KOPT-K1 (cell line): Measurements from ENCODE around the gene OR8S1.
"Not testable (repeated sequence)": the region's sequence is repeated elsewhere in the genome, so short reads cannot be mapped to it uniquely, and the experiment has no call there.

ENCODE experiments used
- H3K27ac ChIP-seq: fragments of 200-600 bp; sonication (generic); 2 replicates; pipeline ENCODE4 v1.5.1; 2016; ENCODE audit warnings: antibody characterized with exemption, mild to moderate bottlenecking, low read depth, low read length; ENCODE audit not compliant: poor library complexity, severe bottlenecking
- H3K36me3 ChIP-seq: fragments of 200-600 bp; sonication (generic); 2 replicates; pipeline ENCODE4 v1.5.1; 2017; ENCODE audit warnings: antibody characterized with exemption, mild to moderate bottlenecking, low read length, moderate library complexity; ENCODE audit not compliant: insufficient read depth
- H3K9me3 ChIP-seq: fragments of 200-600 bp; sonication (generic); 2 replicates; pipeline ENCODE4 v1.5.1; 2017; ENCODE audit warnings: antibody characterized with exemption, low read length, mild to moderate bottlenecking; ENCODE audit not compliant: insufficient read depth, poor library complexity, severe bottlenecking

OR8S1 gene

DNA sequence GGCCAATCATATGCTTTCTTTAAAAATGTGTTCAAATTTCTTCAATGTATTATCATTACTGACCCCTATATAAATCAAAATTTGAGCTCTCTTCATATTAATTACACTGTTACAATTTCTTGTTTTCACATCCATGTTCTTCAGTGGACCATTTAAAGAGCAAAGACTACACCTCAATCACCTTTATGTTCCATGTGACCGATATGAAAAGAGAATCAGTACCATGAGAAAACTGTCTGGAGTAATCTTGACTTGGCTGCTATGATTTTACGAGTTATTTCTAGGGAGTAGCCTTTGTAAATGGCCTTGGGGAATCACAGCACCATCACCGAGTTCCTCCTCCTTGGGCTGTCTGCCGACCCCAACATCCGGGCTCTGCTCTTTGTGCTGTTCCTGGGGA is at the start of gene OR8S1:
TSS of gene OR8S1 (plus strand) at position 301 of the 400 bp plus-strand sequence. CDS start at position 301, 0 bp downstream.
- Histone ChIP-seq H3K36me3 (no peaks in the 10 kb centered on the region), H3K27ac (no peak within 1 kb of the TSS)

GRCh38 chr12:48482198-48482597 is 43.2 kb upstream of the OR8S1 start, which contains the start of gene C12orf54:
C12orf54 (plus strand) TSS chr12:48482498; CDS start chr12:48483297, 799 bp downstream.
- no peaks in the 10 kb centered on the region for H3K9me3 ChIP-seq
- H3K27ac ChIP-seq = no peak within 1 kb of the TSS
- no peaks in the 10 kb centered on the region for H3K36me3 ChIP-seq

More for the DNA sequence above, at the start of gene OR8S1:
- no peaks in the 10 kb centered on the region for H3K9me3 ChIP-seq

- Histone ChIP-seq H3K9me3 (no peaks in the 10 kb centered on the region), H3K36me3 (no peaks in the 10 kb centered on the region)
These were observed 42.5 kb upstream of the OR8S1 start for GRCh38 chr12:48482930-48483329.

GRCh38 chr12:48486261-48486660 is 39.2 kb upstream of the OR8S1 start:
- Histone ChIP-seq H3K36me3 (no peaks in the 10 kb centered on the region), H3K27ac (no peak overlapping the region), H3K9me3 (no peaks in the 10 kb centered on the region)

More at GRCh38 chr12:48482930-48483329, 42.5 kb upstream of the OR8S1 start:
- H3K27ac ChIP-seq = no peak overlapping the region

GRCh38 chr12:48486679-48487078 is 38.8 kb upstream of the OR8S1 start:
- no peak overlapping the region for H3K27ac ChIP-seq
- H3K9me3 ChIP-seq = no peaks in the 10 kb centered on the region
- no peaks in the 10 kb centered on the region for H3K36me3 ChIP-seq

DNA sequence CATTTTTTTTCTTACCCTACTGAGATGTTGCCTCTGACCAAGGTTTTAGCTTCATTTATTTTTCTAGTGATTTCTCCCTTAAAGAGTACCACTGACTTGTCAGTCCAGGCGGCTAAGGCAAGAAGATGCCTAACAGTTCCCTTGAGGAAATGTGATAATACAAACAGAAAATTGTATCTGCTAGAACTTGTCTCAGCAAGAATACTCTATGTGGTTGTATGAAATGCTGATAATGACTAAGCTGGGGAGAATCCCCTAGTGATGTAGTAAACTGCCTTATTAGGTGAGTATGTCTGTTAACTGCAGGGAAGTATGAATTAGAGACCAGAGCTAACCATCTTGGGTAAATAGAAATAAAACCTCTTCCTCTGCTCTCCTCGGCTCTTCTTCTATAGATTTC is 36.4 kb upstream of the OR8S1 start:
- Histone ChIP-seq H3K36me3 (no peaks in the 10 kb centered on the region), H3K27ac (no peak overlapping the region), H3K9me3 (no peaks in the 10 kb centered on the region)

GRCh38 chr12:48489456-48489855 is 36.0 kb upstream of the OR8S1 start:
- not testable (repeated sequence) for H3K36me3 ChIP-seq, H3K9me3 ChIP-seq, H3K27ac ChIP-seq

DNA sequence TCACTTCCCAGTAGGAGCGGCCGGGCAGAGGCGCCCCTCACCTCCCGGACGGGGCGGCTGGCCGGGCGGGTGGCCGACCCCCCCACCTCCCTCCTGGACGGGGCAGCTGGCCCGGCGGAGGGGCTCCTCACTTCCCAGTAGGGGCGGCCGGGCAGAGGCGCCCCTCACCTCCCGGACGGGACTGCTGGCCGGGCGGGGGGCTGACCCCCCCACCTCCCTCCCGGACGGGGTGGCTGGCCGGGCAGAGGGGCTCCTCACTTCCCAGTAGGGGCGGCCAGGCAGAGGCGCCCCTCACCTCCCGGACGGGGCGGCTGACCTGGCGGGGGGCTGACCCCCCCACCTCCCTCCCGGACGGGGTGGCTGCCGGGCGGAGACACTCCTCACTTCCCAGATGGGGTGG is 25.2 kb upstream of the OR8S1 start:
- not testable (repeated sequence) for H3K9me3 ChIP-seq, H3K36me3 ChIP-seq, H3K27ac ChIP-seq

DNA sequence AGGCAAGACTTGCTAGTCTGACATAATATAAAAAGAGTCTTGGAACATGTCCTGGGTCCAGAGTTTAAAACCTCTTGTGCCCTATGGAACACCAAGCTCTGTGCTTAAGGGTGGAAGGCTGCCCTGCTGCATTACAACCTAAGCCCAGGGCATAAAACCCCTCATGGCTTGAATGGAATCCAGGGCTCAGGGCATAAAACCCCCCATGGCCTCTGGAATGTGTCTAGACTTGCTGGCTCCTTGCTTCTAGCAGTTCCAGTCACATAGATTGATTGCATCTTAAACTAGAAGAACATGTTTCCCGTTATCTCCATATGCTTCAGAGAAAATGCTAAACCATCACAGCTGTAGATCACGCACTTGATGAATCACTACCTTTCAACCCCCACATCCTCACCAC is 18.6 kb upstream of the OR8S1 start:
- H3K36me3 ChIP-seq, H3K27ac ChIP-seq: not testable (repeated sequence)
- H3K9me3 ChIP-seq = peaks cover 13% of the 10 kb centered on the region

DNA sequence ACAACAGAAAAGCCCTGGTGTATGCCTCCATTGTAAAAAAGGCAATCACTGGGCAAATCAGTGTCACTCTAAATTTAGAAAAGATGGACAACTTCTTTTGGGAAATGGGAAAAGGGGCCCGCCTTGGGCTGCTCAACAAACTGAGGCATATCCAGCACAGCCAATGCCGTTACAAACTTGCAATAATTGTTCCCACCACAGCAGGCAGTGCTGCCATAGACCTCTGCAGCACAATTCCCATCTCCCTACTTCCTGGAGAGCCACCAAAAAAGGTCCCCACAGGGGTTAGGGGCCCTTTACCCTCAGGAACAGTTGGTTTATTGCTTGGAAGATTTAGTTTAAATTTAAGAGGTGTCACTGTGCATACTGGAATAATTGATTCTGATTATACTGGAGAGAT is 16.4 kb upstream of the OR8S1 start:
- Histone ChIP-seq H3K9me3 (peaks cover 13% of the 10 kb centered on the region), H3K27ac (no peak overlapping the region)

DNA sequence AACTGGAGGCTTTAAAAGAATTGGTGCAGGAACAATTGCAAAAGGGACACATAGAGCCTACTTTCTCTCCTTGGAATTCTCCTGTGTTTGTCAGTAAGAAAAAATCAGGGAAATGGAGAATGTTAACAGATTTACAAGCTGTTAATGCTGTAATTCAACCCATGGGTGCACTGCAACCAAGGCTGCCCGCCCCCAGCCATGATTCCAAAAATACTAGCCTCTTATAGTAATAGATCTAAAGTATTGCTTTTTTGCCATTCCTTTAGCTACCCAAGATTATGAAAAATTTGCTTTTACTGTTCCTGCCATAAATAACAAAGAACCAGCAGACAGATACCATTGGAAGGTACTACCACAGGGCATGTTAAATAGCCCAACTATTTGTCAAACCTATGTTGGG is 15.3 kb upstream of the OR8S1 start:
- H3K36me3 ChIP-seq = no peaks in the 10 kb centered on the region

More for the DNA sequence above, 16.4 kb upstream of the OR8S1 start:
- no peaks in the 10 kb centered on the region for H3K36me3 ChIP-seq

GRCh38 chr12:48512855-48513254 is 12.6 kb upstream of the OR8S1 start:
- Histone ChIP-seq H3K36me3 (no peaks in the 10 kb centered on the region), H3K9me3 (peaks cover 13% of the 10 kb centered on the region), H3K27ac (no peak overlapping the region)

More for the DNA sequence above, 15.3 kb upstream of the OR8S1 start:
- H3K27ac ChIP-seq = no peak overlapping the region
- H3K9me3 ChIP-seq = peaks cover 13% of the 10 kb centered on the region

DNA sequence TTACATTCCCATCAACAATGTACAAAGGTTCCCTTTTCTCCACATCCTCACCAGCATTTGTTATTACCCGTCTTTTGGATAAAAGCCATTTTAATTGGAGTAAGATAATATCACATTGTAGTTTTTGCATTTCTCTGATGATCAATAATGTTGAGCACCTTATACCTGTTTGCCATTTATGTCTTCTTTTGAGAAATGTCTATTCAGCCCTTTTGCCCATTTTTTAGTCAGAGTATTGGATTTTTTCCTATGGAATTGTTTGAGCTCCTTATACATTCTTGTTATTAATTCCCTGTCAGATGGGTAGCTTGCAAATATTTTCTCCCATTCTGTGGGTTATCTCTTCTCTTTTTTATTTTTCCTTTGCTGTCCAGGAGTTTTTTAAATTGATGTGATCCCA is 10.7 kb upstream of the OR8S1 start:
- H3K9me3 ChIP-seq = peaks cover 13% of the 10 kb centered on the region
- H3K36me3 ChIP-seq = no peaks in the 10 kb centered on the region
- no peak overlapping the region for H3K27ac ChIP-seq

DNA sequence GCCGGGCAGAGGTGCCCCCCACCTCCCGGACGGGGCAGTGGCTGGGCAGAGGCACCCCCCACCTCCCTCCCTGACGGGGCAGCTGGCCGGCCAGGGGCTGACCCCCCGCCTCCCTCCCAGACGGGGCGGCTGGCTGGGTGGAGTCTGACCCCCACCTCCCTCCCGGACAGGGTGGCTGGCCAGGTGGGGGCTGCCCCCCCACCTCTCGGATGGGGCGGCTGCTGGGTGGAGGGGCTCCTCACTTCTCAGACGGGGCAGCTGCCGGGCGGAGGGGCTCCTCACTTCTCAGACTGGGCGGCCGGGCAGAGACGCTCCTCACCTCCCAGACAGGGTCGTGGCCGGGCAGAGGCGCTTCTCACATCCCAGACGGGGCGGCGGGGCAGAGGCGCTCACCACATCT is 5.1 kb upstream of the OR8S1 start:
- H3K27ac ChIP-seq, H3K9me3 ChIP-seq, H3K36me3 ChIP-seq: not testable (repeated sequence)

DNA sequence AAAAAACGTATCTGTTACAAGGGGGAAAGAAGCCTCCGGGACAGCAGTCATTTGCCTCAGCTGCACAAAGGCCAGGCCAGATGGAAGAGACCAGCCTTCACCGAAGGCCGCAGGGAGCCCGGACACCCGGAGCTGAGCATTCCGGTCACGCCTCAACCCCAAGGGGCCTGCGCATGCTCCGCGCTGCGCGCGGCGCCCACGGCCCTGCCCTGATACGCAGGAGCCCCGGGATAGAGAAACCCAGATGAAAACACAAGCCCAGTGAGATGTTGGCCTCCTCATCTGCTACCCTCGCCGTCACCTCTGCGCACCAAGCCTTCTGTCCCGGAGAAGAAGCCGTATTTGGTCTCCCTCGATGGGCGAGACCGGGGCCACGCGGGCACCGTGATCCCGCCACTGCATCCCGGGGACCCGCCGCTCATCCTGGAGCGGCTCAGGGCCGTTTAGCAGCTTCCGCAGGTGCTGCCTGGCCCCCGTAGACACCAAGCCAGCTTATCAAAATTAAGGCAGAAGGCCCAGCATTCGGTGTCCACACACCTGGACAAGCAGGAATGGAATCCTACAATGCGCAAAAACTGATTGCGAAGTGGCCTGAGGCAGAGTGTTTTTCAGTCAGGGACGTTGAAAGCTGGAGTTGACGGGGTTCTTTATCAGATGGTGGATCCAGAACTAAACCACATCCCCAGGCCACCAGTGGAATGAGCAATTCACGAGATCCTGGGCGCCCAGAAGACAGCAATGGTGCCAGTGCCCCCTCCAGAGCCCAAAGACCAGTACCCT is 2.6 kb downstream of the OR8S1 start:
- no peak overlapping the region for H3K27ac ChIP-seq
- no peaks in the 10 kb centered on the region for H3K9me3 ChIP-seq
- H3K36me3 ChIP-seq = no peaks in the 10 kb centered on the region

- Histone ChIP-seq H3K36me3 (no peaks in the 10 kb centered on the region), H3K9me3 (no peaks in the 10 kb centered on the region), H3K27ac (no peak overlapping the region)
These were observed 7.2 kb downstream of the OR8S1 start for GRCh38 chr12:48532601-48533000.
